SKM-1 treated with dmso at 0.1 percent for 144 hours (cell line): ENCODE data around the gene SLC15A3.
A peak's percentile ranks its signal among the peaks of the same experiment; 100 is the strongest.

Experiments used
- DNase-seq: peaks from one replicate; lab custom pipeline; 2025; ENCODE audit not compliant: unreplicated experiment; lab: John Stamatoyannopoulos, UW

Gene SLC15A3

GRCh38 chr11:60895687-60896086 lies 56.3 kb downstream of the SLC15A3 start:
- DNase-seq, result no peak

- no peak for DNase-seq
These were observed 60.8 kb downstream of the SLC15A3 start for GRCh38 chr11:60891103-60891741.

- no peak for DNase-seq
These were observed 61.3 kb downstream of the SLC15A3 start for GRCh38 chr11:60890696-60891095.

- no peak for DNase-seq
These were observed 62.1 kb downstream of the SLC15A3 start for GRCh38 chr11:60889869-60890311.

GRCh38 chr11:60887556-60887955 lies 64.4 kb downstream of the SLC15A3 start:
- DNase-seq, result peak; percentile 47
